22Rv1 (cell line): Measurements from ENCODE around the gene ETS1.

Source experiments
- H3K27ac ChIP-seq: fragments of 450-650 bp; 2 replicates; pipeline ENCODE4 v1.5.1; 2017
- ZFX ChIP-seq: fragments of 450-650 bp; IDR thresholded peaks from 2 replicates; pipeline ENCODE4 v1.6.1; 2017; ENCODE audit warnings: antibody characterized with exemption, borderline replicate concordance
- TF ChIP-seq, protein P1 (sequence below): fragments of 450-650 bp; IDR thresholded peaks from 2 replicates; pipeline ENCODE4 v1.5.1; 2017; ENCODE audit warnings: mild to moderate bottlenecking

Gene ETS1

DNA sequence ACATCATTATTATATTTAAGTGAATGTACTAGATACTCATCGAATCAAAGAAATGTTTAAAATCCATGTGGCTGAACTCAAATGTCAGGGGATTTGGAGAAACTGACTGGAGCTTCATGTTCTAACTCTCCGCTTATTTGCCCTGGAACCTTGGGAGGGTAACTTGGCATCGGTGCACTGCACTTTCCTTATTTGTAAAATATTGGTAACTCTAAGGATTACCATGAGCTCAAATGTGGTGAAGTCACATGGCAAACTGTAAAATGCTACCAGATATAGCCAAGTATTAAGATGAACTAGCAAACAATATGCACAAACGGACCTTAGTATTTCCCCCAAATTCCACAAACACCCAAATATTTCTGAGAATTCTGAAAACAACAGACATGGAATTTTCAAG is 75.6 kb downstream of the ETS1 start:
- TF ChIP-seq ZFX = no peak
- TF ChIP-seq, protein P1, sequence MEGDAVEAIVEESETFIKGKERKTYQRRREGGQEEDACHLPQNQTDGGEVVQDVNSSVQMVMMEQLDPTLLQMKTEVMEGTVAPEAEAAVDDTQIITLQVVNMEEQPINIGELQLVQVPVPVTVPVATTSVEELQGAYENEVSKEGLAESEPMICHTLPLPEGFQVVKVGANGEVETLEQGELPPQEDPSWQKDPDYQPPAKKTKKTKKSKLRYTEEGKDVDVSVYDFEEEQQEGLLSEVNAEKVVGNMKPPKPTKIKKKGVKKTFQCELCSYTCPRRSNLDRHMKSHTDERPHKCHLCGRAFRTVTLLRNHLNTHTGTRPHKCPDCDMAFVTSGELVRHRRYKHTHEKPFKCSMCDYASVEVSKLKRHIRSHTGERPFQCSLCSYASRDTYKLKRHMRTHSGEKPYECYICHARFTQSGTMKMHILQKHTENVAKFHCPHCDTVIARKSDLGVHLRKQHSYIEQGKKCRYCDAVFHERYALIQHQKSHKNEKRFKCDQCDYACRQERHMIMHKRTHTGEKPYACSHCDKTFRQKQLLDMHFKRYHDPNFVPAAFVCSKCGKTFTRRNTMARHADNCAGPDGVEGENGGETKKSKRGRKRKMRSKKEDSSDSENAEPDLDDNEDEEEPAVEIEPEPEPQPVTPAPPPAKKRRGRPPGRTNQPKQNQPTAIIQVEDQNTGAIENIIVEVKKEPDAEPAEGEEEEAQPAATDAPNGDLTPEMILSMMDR = no peak
- H3K27ac ChIP-seq = no peak overlapping the region

- H3K27ac ChIP-seq = no peak overlapping the region
Observed at GRCh38 chr11:128509621-128510389, 77.6 kb downstream of the ETS1 start.

DNA sequence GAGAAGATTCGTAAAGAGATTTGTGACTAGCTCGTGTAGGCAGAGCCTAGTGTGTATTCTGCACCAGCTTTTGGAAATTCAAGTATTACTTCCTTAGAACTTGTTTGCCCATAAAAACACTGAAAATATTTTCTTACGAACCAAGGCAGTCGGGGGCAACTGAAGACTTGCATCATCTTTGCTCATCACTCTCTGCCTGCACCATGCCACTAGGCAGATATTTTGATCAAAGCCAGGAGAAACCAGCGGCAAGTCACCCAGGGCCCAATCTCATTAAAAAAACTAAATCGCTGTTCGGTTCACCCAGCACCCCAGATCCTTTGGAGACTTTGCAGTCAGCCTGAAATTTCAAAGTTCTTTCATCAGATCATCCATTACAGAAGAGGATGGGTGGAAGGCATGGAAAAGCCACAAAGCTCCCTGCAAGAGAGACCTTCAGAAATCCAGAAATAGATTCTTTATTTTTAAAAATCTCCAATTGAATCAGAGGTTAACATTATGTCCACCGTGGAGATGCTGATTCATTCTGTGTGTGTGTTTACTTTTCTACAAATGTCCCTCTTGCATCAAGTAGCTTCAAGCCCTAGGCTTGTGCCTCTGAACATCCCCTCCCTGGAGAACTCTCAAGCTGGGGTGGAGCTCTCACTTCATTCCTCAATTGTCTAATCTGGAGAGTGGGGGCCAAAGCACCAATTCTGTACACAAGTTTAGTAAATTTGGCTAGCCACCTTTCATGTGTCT is 78.4 kb downstream of the ETS1 start:
- H3K27ac ChIP-seq = no peak overlapping the region
- no peak for TF ChIP-seq ZFX
- TF ChIP-seq, protein P1 = no peak

More at GRCh38 chr11:128509621-128510389, 77.6 kb downstream of the ETS1 start:
- no peak for TF ChIP-seq ZFX
- TF ChIP-seq, protein P1 = no peak

GRCh38 chr11:128507936-128508335 is 79.4 kb downstream of the ETS1 start:
- TF ChIP-seq, protein P1 = no peak
- no peak for TF ChIP-seq ZFX
- H3K27ac ChIP-seq = no peak overlapping the region

DNA sequence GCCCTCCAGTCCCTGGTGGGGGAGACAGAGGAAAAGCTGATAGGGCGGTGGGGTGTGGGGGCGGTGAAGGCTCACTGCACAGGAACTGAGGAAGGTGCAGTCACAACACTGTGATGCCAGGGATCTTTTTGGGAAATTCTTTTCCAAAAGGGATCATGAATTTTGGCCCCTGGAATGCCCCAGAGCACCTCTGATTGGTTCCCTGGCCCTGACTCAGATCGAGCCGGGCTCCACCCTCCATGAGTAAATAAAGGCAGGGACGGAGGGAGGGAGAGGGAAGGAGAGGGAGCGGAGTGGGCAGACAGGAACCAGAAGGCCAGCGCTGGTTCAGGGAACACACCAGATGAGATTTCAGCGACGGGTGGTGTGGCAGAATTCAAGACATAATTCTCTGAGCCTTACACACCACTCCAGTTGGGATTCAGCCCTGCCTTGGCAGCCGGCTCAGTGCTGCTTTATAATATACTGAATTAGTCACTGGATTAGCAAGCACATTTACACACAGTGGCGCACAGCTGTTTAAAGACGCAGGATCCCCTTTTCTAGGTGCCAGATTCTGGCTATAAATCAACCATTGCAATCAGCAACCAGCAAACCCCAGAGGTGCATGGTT is 80.3 kb downstream of the ETS1 start:
- TF ChIP-seq, protein P1 = no peak
- TF ChIP-seq ZFX = no peak
- H3K27ac ChIP-seq = no peak overlapping the region

DNA sequence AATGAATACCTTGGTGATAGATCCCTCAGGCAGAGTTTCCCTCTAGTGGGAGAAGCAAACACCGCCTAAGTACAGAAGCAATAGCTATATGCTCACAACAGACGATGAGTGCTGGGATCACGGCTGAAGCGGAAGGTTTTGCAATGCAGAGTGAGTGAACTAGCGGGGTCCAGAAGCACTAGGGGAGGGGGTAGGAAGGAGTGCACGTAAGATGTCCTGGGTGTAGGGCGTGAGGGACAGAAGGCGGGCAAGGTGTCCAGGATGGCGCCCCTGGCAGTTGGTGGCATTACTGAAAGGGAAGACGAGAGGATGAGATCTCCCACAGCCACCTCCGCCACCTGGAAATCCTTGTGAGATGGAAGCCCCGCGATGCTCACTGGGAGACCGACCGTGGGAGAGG is 81.0 kb downstream of the ETS1 start:
- TF ChIP-seq ZFX = no peak
- TF ChIP-seq, protein P1 = no peak

More for the DNA sequence above, 81.0 kb downstream of the ETS1 start:
- no peak overlapping the region for H3K27ac ChIP-seq
